IMR-90 (cell line): Measurements from ENCODE around the gene UBE2S.

ENCODE experiments used
- NFE2L2 ChIP-seq: fragments of 150-350 bp; IDR thresholded peaks from 2 replicates; pipeline ENCODE4 v1.6.1; 2016; ENCODE audit warnings: low read depth, mild to moderate bottlenecking, low read length
- POLR2A ChIP-seq: IDR thresholded peaks from 2 replicates; pipeline ENCODE4 v1.6.1; 2012; ENCODE audit warnings: mild to moderate bottlenecking, low read depth, low read length
- RAD21 ChIP-seq: IDR thresholded peaks from 2 replicates; pipeline ENCODE4 v1.6.1; 2012; ENCODE audit warnings: low read length, improper control_type of control experiment
- TF ChIP-seq, protein P1 (sequence below): conservative IDR thresholded peaks from 2 replicates; pipeline ENCODE4 v1.5.1; 2012; ENCODE audit warnings: mild to moderate bottlenecking, low read depth, low read length, improper control_type of control experiment

DNA sequence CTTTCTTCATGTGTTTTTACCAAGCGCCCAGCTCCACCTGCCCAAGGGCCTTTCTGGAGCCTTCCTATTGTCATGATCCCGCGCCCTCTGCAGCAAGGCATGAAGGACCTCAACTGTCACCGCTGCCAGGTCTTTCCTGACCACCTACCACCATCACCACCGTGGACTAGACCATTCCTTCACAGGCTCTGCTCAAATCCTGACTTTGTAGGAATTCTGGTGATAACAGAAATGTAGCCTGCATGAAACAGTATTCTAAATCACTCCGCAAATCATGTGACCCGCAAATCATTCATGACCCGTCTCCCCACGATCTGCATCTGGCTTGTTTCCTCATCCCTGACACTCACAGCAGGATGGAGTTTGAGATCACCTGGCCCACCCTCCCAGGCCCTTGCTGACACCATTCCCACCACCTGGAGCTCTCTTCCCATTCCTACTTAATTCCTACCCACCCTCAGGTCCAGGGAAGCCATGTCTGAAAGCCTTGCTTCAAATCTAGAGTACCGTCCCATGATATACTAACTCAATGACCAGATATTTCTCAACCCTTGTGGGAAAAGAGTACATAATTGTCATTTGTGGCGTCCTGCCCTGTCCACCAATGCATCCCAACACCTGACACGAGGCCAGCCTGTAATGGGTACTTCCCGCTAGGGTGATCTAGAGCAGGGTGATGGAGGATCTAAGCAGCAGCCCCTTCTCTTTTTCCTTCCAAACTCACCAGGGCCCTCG lies 1.3 kb downstream of the UBE2S start:
- TF ChIP-seq, protein P1, sequence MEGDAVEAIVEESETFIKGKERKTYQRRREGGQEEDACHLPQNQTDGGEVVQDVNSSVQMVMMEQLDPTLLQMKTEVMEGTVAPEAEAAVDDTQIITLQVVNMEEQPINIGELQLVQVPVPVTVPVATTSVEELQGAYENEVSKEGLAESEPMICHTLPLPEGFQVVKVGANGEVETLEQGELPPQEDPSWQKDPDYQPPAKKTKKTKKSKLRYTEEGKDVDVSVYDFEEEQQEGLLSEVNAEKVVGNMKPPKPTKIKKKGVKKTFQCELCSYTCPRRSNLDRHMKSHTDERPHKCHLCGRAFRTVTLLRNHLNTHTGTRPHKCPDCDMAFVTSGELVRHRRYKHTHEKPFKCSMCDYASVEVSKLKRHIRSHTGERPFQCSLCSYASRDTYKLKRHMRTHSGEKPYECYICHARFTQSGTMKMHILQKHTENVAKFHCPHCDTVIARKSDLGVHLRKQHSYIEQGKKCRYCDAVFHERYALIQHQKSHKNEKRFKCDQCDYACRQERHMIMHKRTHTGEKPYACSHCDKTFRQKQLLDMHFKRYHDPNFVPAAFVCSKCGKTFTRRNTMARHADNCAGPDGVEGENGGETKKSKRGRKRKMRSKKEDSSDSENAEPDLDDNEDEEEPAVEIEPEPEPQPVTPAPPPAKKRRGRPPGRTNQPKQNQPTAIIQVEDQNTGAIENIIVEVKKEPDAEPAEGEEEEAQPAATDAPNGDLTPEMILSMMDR = no peak
- TF ChIP-seq POLR2A (no peak; the same call in 1 of the 2 replicates), RAD21 (no peak), NFE2L2 (no peak)
